A673 (cell line): ENCODE data around the gene RAPGEF2.

Experiments
- EZH2 ChIP-seq: fragments of 200-600 bp; sonication (generic); IDR thresholded peaks from 2 replicates; pipeline ENCODE4 v1.6.1; 2017; ENCODE audit warnings: borderline replicate concordance, low read depth, mild to moderate bottlenecking, mixed read lengths, antibody characterized with exemption, low read length; ENCODE audit not compliant: poor library complexity, severe bottlenecking
- TF ChIP-seq, protein P1 (sequence below): fragments of 300-800, 200-600 bp; sonication (generic); conservative IDR thresholded peaks from 2 replicates; pipeline ENCODE4 v1.5.1; 2017; ENCODE audit warnings: low read depth, mild to moderate bottlenecking, antibody characterized with exemption, low read length, moderate library complexity, mixed read lengths

DNA sequence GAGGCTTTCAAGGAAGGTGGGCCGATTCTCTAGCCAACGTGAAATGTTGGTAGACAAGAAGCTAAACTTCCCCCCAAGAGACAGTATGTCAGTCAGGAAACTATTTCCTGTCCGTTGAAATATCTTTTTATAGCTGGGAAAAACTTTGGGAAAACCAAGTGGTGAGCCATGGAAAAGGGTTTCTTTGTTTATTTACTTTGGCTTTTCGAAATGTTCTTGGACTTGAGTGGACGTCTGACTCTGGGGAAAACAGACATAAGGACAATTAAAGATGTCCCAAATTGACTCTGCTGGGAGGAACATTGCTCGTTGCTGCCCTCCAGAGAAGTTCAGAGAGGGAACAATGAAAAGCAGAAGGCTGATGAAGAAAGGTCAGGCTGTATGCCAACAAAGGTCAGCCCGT lies 295.4 kb downstream of the RAPGEF2 start:
- TF ChIP-seq, protein P1, sequence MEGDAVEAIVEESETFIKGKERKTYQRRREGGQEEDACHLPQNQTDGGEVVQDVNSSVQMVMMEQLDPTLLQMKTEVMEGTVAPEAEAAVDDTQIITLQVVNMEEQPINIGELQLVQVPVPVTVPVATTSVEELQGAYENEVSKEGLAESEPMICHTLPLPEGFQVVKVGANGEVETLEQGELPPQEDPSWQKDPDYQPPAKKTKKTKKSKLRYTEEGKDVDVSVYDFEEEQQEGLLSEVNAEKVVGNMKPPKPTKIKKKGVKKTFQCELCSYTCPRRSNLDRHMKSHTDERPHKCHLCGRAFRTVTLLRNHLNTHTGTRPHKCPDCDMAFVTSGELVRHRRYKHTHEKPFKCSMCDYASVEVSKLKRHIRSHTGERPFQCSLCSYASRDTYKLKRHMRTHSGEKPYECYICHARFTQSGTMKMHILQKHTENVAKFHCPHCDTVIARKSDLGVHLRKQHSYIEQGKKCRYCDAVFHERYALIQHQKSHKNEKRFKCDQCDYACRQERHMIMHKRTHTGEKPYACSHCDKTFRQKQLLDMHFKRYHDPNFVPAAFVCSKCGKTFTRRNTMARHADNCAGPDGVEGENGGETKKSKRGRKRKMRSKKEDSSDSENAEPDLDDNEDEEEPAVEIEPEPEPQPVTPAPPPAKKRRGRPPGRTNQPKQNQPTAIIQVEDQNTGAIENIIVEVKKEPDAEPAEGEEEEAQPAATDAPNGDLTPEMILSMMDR, result no peak
- TF ChIP-seq EZH2, result no peak
